ENCODE measurements around the gene TERF2IP.
A peak's percentile ranks its signal among the peaks of the same experiment; 100 is the strongest.

Gene TERF2IP, protein sequence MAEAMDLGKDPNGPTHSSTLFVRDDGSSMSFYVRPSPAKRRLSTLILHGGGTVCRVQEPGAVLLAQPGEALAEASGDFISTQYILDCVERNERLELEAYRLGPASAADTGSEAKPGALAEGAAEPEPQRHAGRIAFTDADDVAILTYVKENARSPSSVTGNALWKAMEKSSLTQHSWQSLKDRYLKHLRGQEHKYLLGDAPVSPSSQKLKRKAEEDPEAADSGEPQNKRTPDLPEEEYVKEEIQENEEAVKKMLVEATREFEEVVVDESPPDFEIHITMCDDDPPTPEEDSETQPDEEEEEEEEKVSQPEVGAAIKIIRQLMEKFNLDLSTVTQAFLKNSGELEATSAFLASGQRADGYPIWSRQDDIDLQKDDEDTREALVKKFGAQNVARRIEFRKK

DNA sequence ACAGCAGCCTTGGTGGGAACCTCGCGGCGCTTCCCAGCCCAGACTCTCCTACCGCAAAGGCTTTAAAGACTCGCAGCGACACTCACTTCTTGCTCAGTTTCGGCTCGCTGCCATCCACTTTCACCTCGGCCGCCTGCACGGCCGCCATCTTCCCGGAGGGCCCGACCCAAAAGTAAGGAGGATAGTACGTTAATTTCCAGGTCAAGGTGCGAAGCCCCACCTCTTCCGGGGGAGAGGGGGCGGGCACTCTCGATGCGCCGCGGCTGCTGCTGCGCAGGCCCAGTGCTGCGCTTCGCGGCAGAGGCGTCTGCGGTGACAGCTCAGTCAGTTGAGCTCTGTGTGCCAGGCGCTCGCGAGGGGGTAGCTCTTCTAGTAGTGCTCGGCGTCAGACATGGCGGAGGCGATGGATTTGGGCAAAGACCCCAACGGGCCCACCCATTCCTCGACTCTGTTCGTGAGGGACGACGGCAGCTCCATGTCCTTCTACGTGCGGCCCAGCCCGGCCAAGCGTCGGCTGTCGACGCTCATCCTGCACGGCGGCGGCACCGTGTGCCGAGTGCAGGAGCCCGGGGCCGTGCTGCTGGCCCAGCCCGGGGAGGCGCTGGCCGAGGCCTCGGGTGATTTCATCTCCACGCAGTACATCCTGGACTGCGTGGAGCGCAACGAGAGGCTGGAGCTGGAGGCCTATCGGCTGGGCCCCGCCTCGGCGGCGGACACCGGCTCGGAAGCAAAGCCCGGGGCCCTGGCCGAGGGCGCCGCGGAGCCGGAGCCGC lies at the start of gene TERF2IP, which contains the start of gene KARS1:
TSS of gene TERF2IP (plus strand) at position 282 of the 773 bp plus-strand sequence. CDS start at position 392, 110 bp downstream.
TSS of gene KARS1 (minus strand) at position 174 of the 773 bp plus-strand sequence. CDS start at position 148, 26 bp downstream.
- peak; percentile 86 for DNase-seq (ENCODE audit: low read depth, low spot score)

DNA sequence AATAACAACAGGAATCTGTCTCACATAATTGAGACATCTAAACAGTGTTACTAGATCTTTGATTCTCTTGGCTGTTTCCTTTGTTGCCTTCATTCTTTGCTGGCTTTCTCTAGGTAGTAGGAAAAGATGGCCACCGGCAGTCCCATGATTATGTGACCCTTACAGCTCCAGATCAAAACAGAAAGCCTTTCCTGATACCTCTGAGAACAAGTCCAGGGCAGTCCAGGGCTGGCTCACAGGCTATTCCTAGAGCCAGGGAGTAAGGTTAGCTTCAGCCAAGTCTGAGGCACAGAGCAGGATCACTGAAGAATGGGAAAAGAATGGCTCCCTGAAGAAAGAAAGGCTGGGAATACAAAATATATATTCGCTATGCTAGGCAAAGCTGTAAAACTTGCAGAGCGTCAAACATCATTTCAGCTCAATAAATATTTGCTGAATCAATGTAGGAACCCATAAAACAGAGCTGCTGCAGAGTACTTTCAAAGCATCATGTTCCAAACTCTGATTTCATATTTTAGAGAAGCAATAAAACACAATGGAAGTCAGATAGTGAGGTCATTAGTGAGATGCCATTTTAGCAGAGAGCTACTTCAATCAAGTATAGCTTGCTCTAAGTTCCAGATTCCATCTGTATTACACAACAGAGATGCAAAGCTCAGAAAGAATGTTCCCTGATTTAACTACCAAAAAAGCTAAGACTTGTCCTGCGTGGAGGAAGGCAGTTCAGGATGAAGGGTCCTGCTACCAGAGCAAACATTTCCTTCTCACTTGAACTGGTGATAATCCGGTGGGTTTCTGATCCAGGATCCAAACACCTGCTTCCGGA lies 47.9 kb upstream of the TERF2IP start:
- DNase-seq (ENCODE audit: low read depth, low spot score): no peak

DNA sequence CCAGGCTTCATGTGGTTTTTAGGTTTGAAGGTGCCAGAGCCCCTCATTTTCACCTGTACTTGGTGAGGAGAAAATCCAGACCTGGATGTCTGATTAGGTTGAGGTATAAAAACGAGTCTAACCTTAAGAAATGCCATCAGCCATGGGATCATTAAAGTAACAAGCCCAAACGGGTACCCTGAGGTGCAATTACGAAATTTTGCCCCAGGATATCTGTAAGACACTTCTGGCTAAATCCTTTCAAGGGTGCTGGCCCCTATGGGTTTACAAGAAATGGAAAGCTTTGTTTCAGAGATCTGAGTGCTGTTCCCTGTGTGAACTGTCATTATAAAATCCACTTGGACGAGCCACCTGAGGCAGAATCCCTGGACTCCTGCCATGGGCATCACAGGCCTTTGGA lies 44.3 kb upstream of the TERF2IP start:
- DNase-seq (ENCODE audit: low read depth, low spot score): no peak

DNA sequence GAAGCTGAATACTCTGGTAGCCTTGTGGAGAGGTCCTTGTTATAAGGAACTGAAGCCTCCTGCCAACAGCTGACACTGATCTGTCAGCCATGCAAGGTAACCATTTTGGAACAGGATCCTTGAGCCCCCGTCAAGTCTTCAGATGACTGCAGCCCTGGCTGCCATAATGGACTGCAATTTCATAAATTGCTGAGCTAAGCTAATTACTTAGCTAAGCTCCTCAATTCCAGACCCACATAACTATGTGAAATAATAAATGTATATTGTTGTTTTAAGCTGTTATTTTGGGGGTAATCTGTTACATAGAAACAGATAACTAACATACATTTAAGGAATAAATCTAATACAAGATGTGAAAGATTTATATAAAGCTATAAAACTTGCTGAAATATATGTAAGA lies 41.1 kb upstream of the TERF2IP start:
- DNase-seq (ENCODE audit: low read depth, low spot score): no peak

DNA sequence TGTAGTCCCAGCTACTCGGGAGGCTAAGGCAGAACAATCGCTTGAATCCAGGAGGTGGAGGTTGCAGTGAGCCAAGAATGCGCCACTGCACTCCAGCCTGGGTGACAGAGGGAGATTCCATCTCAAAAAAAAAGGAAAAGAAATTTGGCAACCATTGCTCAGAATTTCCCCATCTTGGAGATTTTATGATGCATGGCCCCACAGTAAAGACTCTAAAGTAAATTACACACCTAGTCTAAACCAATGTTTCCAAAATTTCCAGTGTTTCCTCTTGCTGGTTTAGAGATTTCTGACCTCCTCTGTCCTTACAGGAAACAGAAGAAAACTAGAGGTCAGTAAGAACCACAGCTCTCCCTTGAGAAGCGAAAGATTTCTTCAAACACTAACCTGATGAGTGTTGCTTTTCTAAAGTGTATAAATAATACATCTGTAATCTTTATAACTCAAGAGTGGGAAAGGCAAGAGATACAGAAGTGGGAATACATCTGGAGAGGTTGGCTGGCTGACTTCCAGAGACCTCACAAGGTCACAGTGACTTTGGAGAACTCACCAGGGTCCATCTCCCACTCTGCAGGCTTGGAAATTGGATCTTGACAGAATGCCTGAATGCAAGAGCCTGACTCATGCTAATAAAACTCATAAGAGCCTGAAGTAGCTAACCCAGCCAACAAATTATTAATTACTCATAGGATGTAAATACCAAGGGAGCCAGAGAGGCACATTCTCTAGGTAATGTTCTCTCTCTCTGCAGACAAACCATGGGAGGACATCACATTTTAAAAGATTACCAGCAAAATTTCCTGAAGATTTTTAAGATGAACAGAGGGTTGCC lies 33.3 kb upstream of the TERF2IP start:
- no peak for DNase-seq (ENCODE audit: low read depth, low spot score)

DNA sequence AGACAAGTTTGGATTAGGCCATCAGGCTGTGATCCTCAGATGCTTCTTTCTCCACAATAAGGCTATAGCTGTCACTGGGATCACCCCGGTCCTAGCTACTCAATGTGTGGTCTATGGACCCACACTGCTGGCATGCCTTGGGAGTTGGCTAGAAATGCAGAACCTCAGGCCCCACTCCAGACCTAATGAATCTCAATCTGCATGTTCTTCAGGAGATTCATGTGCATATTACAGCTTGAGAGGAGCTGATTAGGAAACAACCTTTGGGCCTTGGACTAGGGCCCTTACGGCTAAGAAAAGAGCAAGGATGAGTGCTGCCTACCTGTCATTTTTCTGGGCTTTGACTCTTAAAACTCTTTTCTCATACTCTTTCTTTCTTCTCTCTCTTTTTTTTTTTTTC lies 32.0 kb upstream of the TERF2IP start:
- DNase-seq (ENCODE audit: low read depth, low spot score): no peak

DNA sequence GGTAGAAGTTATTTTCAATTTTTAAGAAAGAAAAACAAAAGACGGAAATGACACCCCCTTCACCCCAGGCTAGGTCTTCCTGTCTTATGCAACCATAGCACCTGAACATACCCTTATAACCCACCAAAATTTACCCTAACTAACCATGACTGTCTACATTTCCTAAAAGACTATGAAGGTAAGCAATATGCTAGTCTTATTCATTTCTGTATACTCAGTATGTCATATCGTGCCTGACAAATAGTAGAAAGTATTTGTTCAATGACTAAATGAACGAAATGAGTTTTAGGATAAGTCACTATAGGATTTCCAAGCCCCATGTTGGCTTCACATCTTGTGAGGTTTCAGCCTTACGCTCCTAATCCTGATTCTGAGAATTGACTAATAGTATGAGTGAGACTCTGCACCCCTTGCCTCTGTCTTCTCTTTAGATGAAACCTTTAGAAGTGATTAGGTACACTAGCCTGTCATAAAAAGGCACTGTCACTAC lies 31.0 kb upstream of the TERF2IP start:
- DNase-seq (ENCODE audit: low read depth, low spot score): no peak

GRCh38 chr16:75617121-75617520 lies 30.5 kb upstream of the TERF2IP start:
- DNase-seq (ENCODE audit: low read depth, low spot score): no peak

DNA sequence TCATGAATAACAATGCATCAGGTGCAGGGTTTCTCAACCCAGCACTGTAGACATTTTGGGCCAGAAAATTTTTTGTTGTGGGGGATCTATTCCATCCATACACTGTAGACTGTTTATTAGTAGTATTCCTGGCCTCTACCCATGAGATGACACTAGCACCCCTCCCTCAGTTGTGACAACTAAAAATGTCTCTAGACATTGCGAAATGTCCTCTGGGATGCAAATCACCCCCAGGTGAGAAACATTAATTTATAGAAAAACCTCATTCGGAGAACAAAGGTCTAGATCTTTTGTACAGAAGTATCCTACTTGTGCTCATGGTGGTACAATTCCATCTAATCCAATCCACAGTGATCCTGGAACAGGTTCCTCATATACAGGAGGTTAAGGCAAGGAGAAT lies 28.8 kb upstream of the TERF2IP start:
- no peak for DNase-seq (ENCODE audit: low read depth, low spot score)

DNA sequence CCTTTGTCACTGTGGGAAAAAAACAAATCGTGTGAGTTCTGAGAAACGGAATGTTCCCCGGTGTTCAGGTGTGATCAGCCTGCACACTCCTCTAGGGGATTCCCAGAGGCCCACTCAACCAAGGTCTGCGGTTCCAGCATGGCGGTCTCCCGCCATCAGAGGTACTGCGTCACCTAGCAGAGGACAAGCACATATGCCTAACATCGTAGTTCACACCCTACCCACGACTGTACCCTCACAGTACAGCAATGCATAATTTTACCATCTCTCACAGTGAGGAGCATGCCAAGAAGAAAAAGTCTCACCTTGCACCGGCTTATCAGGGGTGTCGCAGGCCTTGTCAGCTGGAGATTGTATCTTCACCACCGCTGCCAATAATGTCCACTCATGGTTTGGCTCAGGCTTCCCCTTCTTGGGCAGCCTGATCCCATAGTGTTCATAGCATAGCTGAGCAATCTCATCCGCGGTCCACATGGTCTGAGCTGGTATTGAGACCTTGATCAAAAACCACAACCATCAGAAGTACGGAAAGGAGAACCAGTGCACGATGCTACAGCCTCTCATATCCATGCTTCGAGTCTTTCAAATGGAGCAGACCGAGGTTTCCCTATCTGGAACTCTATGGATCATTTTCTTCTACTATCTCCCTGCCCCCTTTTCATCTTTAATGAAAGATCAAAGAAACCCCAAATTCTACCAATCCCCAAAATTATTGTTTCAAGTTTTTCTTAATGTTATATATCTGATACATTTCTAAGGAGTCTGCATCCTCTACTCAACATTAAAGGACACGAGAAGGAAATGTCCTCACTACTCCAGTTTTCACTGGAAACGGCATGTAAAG lies 27.0 kb upstream of the TERF2IP start:
- DNase-seq (ENCODE audit: low read depth, low spot score): no peak

DNA sequence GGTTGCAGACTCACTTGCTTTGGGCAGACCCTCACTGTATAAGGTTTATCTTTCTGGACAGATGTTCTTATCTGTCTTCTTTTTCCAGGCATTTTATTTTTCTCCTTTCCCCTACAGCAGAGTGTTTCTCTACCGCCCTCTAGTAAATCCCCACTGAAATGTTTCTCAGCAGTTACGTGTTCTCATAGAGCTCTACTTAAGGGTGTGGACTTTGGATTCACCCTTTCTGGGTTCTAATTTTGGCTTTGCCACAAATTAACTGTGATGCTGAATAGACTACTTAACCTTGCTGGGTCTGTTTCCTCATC lies 26.4 kb upstream of the TERF2IP start:
- DNase-seq (ENCODE audit: low read depth, low spot score): no peak

GRCh38 chr16:75622761-75623605 lies 24.6 kb upstream of the TERF2IP start, which contains the start of gene ADAT1:
Gene ADAT1 (minus strand): TSS chr16:75623281. CDS start chr16:75620799, 2,482 bp downstream.
- peak; percentile 94 for DNase-seq (ENCODE audit: low read depth, low spot score)

- DNase-seq (ENCODE audit: low read depth, low spot score): no peak
These were observed 22.6 kb upstream of the TERF2IP start for GRCh38 chr16:75624921-75625334.

DNA sequence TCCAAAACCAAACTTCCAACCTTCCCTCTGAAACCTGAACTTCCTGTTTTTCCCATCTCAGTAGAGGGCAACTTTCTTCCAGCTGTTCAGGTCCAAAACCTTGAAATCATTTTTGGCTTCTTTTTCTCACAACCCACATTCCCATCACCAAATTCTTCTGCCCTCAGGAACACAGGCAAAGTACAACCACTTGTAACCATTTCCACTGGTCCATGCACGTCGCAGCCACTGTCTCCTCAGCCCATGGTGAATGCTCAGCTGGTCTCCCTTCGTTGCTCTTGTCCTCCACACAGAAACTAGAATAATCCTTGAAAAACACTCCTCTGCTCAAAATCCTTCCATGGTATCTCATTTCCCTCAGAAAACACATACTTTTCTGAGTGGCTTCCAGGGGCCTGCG lies 20.8 kb upstream of the TERF2IP start:
- no peak for DNase-seq (ENCODE audit: low read depth, low spot score)

DNA sequence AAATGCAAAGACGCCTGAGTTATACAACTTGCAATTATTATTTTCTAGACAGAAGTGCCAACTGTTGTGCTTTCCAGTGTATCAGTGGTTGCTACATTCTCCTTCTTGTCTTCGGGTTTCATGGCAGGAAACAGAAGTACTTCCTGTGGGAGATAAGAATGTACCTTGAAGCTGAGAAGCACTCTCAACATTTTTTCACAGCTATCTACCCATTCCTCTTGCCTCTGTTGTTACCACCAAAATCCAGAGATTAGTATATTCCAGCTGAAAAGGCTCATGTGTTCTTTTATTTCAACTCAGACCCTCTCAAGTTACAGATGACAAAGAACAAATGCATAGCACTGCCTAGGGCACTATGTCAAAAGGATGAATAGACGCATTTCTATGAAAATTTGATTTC lies 19.7 kb upstream of the TERF2IP start:
- no peak for DNase-seq (ENCODE audit: low read depth, low spot score)

- DNase-seq (ENCODE audit: low read depth, low spot score): no peak
These were observed 19.2 kb upstream of the TERF2IP start for GRCh38 chr16:75628351-75628750.

DNA sequence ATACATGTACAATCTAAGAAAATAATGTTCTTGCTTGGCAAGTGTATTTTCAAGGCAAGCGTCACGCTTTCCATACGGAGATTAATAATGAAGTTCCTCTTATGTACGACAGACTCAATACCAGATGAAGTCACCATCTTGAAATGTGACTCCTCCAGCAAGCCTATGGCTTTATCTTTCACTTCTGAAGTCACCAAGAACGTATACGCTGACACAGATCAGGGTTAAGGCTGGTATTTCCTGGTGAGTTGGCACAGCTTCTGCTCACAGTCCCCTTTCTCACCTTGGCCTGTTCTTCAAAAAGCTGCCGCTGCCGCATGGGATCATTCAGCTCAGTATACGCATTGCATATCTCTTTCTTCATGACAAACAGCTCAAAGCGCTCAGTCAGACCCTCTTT lies 18.4 kb upstream of the TERF2IP start:
- DNase-seq (ENCODE audit: low read depth, low spot score): no peak

DNA sequence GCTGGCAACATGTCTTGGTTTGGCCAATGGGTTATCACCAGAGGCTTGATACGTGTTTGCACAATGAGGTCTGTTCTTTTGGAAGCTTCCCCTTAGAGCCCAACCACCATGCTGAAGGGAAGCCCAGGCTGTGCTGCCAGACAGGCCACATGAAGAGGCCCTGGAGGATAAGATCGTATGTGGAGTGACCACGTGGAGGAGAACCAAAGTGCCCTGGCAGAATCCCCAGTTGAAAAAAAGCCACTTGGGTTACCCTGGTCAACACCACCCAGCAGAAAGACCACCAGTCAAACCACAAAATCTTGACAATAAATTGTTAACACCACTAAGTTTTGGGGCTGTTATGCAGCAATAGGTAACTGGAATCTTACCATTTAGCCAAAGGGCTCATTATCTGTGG lies 17.5 kb upstream of the TERF2IP start:
- no peak for DNase-seq (ENCODE audit: low read depth, low spot score)

DNA sequence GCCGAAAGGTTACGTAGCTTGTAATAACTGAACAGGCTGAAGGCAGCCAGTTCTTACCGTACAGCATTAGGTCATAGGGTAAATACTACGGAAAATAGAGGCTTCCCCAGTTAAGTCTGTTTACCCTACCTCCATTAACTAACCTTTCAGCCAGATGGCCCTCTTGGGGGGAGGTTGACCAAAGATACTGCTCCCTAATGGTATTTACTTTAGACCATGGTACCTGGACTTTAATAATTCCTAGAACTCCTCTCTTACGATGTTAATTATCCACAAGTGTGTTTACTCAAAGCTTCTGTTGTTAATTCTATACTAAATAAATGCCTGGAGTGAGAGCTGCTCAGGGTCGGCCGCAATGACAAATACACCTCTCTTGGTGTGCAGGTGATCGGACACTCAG lies 14.7 kb upstream of the TERF2IP start:
- no peak for DNase-seq (ENCODE audit: low read depth, low spot score)

Measured in activated naive CD8-positive, alpha-beta T cell treated with anti-CD3 and anti-CD28 coated beads, Interleukin-2, amount 50 U/mL, for 16 hours (primary cell).